Thyroid gland (tissue), 4 donors: ENCODE data around the gene FKBP4.

ENCODE experiments used
- POLR2A ChIP-seq, 2 donors: fragments of 450-650 bp; IDR thresholded peaks; one replicate each; pipeline ENCODE4 v1.6.1; 2017; ENCODE audit warnings: antibody characterized with exemption in 2 of 2, mild to moderate bottlenecking in 2 of 2, moderate library complexity in 1 of 2
- TF ChIP-seq, protein P1 (sequence below), 6 experiments: fragments of 200-600 bp in 3 of 6; fragments of 450-650 bp in 3 of 6; sonication (generic) in 3 of 6; IDR thresholded peaks; one replicate each; pipeline ENCODE4 v1.5.1; 2016 to 2019; ENCODE audit warnings: antibody characterized with exemption in 6 of 6, mild to moderate bottlenecking in 2 of 6, inconsistent platforms in 1 of 6, moderate library complexity in 1 of 6

DNA sequence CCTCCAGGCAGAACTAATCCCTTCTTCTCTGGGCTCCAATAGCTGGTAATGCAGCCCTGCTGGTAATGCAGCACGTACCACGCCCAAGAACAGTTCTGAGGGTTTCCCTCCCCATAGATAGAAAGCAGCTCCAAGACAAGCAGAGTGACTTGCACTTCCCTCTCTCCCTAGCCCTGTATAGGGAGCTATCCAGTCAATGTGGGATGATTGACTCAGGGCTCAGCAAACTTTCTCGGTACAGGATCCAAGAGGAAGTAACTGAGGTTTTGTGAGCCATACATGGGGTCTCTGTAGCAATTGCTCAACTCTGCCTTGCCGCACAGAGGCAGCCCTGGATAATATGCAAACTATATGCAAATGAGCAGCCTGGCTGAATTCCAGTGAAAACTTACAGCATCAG lies 15.5 kb upstream of the FKBP4 start:
- TF ChIP-seq, protein P1, sequence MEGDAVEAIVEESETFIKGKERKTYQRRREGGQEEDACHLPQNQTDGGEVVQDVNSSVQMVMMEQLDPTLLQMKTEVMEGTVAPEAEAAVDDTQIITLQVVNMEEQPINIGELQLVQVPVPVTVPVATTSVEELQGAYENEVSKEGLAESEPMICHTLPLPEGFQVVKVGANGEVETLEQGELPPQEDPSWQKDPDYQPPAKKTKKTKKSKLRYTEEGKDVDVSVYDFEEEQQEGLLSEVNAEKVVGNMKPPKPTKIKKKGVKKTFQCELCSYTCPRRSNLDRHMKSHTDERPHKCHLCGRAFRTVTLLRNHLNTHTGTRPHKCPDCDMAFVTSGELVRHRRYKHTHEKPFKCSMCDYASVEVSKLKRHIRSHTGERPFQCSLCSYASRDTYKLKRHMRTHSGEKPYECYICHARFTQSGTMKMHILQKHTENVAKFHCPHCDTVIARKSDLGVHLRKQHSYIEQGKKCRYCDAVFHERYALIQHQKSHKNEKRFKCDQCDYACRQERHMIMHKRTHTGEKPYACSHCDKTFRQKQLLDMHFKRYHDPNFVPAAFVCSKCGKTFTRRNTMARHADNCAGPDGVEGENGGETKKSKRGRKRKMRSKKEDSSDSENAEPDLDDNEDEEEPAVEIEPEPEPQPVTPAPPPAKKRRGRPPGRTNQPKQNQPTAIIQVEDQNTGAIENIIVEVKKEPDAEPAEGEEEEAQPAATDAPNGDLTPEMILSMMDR (IDR thresholded peaks at IDR 0.05) = no peak
- TF ChIP-seq POLR2A (IDR thresholded peaks at IDR 0.05) = no peak
